K562 (cell line): Measurements from ENCODE around the gene COL21A1. TPM values are rescaled to one million over a fixed set of nuclear protein-coding genes. Genes with fewer than 3 reads are reported as not detected.

Experiments used
- ATAC-seq: fragments of 200-7000 bp; cut with Tn5 transposase; 3 replicates; pipeline ENCODE4 v1.9.1; 2020; ENCODE audit warnings: moderate library complexity
- BruUV-seq: library from RNA; stranded (reverse); fragments of 400-500 nt; replicated peaks from 2 replicates; lab custom pipeline; 2021; lab: Mats Ljungman, UMichigan
- CTCF ChIA-PET: fragments of 300-600 bp; formaldehyde crosslinking; extraction: SDS; loops from one replicate; lab custom pipeline; 2021; ENCODE audit warnings: low intra/inter-chr PET ratio; lab: Yijun Ruan, JAX
- POLR2A ChIA-PET: fragments of 300-600, 350-650 bp; sonication (Branson Sonifier 250); formaldehyde crosslinking; extraction: SDS; loops from one replicate; lab custom pipeline; 2021; ENCODE audit warnings: antibody characterized with exemption, inconsistent platforms; lab: Yijun Ruan, JAX
- DNase-seq, 4 experiments: peaks; one replicate each; pipeline versions ENCODE4 v3.0.0 to v3.0.0-alpha.2; 2011 to 2018; ENCODE audit warnings: low spot score in 3 of 4, mixed read lengths in 3 of 4; ENCODE audit errors: extremely low read depth in 1 of 4
- FAIRE-seq: peaks from 2 replicates; lab custom pipeline; 2011; peaks lifted over from hg19 to GRCh38; lab: Jason Lieb, UNC
- H2AFZ ChIP-seq: 2 replicates; pipeline ENCODE4 v1.6.0; 2011; ENCODE audit warnings: low read depth, low read length, control low read depth, inconsistent platforms
- H3K27ac ChIP-seq: fragments of 200-600 bp; 3 replicates; pipeline ENCODE4 v1.8.0; 2011; ENCODE audit warnings: low read depth, mild to moderate bottlenecking, control low read depth, inconsistent platforms, low read length, moderate library complexity, mixed read lengths; ENCODE audit errors: extremely low read depth
- H3K27me3 ChIP-seq, 2 experiments: fragments of 300-600 bp in 1 of 2; 2 replicates in 1 of 2; 3 replicates in 1 of 2; pipeline versions ENCODE4 v1.6.0 to v1.8.0; 2011; ENCODE audit warnings: inconsistent platforms in 2 of 2, low read length in 2 of 2, mild to moderate bottlenecking in 1 of 2, mixed read lengths in 1 of 2, moderate library complexity in 1 of 2; ENCODE audit not compliant: control insufficient read depth in 2 of 2, insufficient read depth in 2 of 2
- H3K36me3 ChIP-seq: fragments of 300-600 bp; 3 replicates; pipeline ENCODE4 v1.8.0; 2011; ENCODE audit warnings: mild to moderate bottlenecking, low read length, inconsistent platforms; ENCODE audit not compliant: control insufficient read depth, insufficient read depth
- H3K4me1 ChIP-seq, 2 experiments: fragments of 200-600 bp in 1 of 2; replicated peaks in 1 of 2; 2 replicates in 1 of 2; 3 replicates in 1 of 2; pipeline versions ENCODE4 v1.5.1 to v1.8.0; 2011; ENCODE audit warnings: inconsistent platforms in 2 of 2, low read length in 2 of 2, mild to moderate bottlenecking in 1 of 2, mixed read lengths in 1 of 2, moderate library complexity in 1 of 2; ENCODE audit not compliant: control insufficient read depth in 2 of 2, insufficient read depth in 2 of 2
- H3K4me2 ChIP-seq: 2 replicates; pipeline ENCODE4 v1.6.1; 2011; ENCODE audit warnings: low read length, control low read depth, inconsistent platforms, mixed read lengths; ENCODE audit not compliant: insufficient read depth
- H3K4me3 ChIP-seq: fragments of 200-600 bp; sonication (generic), shearing (Covaris generic); 2 replicates; pipeline ENCODE4 v1.5.1; 2016; ENCODE audit warnings: control low read depth, inconsistent platforms
- H3K79me2 ChIP-seq: fragments of 200-600 bp; 3 replicates; pipeline ENCODE4 v1.8.0; 2011; ENCODE audit warnings: low read length, inconsistent platforms; ENCODE audit not compliant: control insufficient read depth, insufficient read depth
- H3K9ac ChIP-seq, 2 experiments: 2 replicates each; pipeline versions ENCODE4 v1.6.0 to v1.6.1; 2011; ENCODE audit warnings: low read depth in 2 of 2, low read length in 2 of 2, control low read depth in 1 of 2, inconsistent platforms in 1 of 2, mild to moderate bottlenecking in 1 of 2, mixed read lengths in 1 of 2; ENCODE audit not compliant: insufficient read depth in 1 of 2
- H3K9me1 ChIP-seq: one replicate; pipeline ENCODE4 v1.6.0; 2011; ENCODE audit warnings: inconsistent platforms, mild to moderate bottlenecking, low read length, moderate library complexity; ENCODE audit not compliant: control insufficient read depth, insufficient read depth
- H3K9me3 ChIP-seq: replicated peaks from 2 replicates; pipeline ENCODE4 v1.5.1; 2011; ENCODE audit warnings: low read depth, low read length, inconsistent platforms; ENCODE audit not compliant: control insufficient read depth, insufficient read depth
- H4K20me1 ChIP-seq: replicated peaks from 2 replicates; pipeline ENCODE4 v1.6.1; 2011; ENCODE audit warnings: low read length, inconsistent platforms, mixed read lengths; ENCODE audit not compliant: control insufficient read depth, insufficient read depth
- RBM34 ChIP-seq: fragments of 200-400 bp; formaldehyde crosslinking; IDR thresholded peaks from 2 replicates; pipeline ENCODE4 v1.6.1; 2018; ENCODE audit warnings: low read length, borderline replicate concordance; ENCODE audit not compliant: insufficient read depth
- ZNF253 ChIP-seq: fragments of 250-450 bp; sonication (Bioruptor Pico); conservative IDR thresholded peaks from 2 replicates; pipeline ENCODE4 v1.6.1; 2021; ENCODE audit warnings: mild to moderate bottlenecking
- ZNF507 ChIP-seq: conservative IDR thresholded peaks from 2 replicates; pipeline ENCODE4 v1.6.1; 2017; ENCODE audit warnings: missing genetic modification characterization, missing compliant biosample characterization
- WGBS: fragments of 100-300 bp; shearing (Covaris generic); methylation state at CpG from one replicate; pipeline ENCODE4 v1.1.6; 2016; ENCODE audit warnings: low coverage, mixed read lengths; ENCODE audit not compliant: insufficient coverage; ENCODE audit errors: missing lambda C conversion rate; 5-methylcytosine and 5-hydroxymethylcytosine counted together
- in situ Hi-C: fragments of 300-500 bp; cut with MboI; formaldehyde crosslinking; loops from 4 replicates; pipeline ENCODE4 v1.15.0; 2018; ENCODE audit warnings: inconsistent platforms, mixed read lengths
- intact Hi-C: fragments of 100-400 bp; cut with micrococcal nuclease; formaldehyde crosslinking; loops from 2 replicates; pipeline ENCODE4 v1.14.2; 2022
- polyA plus RNA-seq, 8 experiments: library from polyadenylated mRNA; depleted of rRNA in 4 of 8; stranded (reverse) in 5 of 8; unstranded in 3 of 8; fragments of >200 nt; fragmentation: Nextera tagmentation in 2 of 8; fragmentation: Illumina TruSeq in 1 of 8; extraction: Ambion mirVana in 2 of 8; extraction: Trizol in 1 of 8; gene quantifications; 2 replicates each; pipeline versions ENCODE4 v1.2.1 to v1.2.3, GENCODE V29; 2011 to 2014; ENCODE audit warnings: inconsistent platforms in 1 of 8, missing spikeins in 1 of 8
- total RNA-seq, 7 experiments: library from RNA; depleted of rRNA in 6 of 7; stranded (reverse); fragments of >200 nt in 6 of 7; fragmentation: Illumina TruSeq in 2 of 7; extraction: Trizol in 2 of 7; gene quantifications; 2 replicates each; pipeline versions ENCODE4 v1.2.1 to v1.2.3, GENCODE V29; 2011 to 2021; ENCODE audit warnings: low replicate concordance in 1 of 7

Gene COL21A1
- total and polyA plus RNA-seq, 9 of the 15 experiments (the other 6 are each of a cell fraction or from before 2014, with no cell fraction given): 0.03 to 0.76 (median 0.25) TPM

- no TSS peak for BruUV-seq
- Histone ChIP-seq H3K9ac (no peak overlapping the region), H3K4me1 (no peaks in the 10 kb centered on the region), H3K36me3 (no peaks in the 10 kb centered on the region), H3K4me2 (no peak overlapping the region), H2AFZ (no peak overlapping the region), H3K9me1 (no peaks in the 10 kb centered on the region), H3K4me3 (no peak overlapping the region), H3K27ac (no peak overlapping the region)
- no peak for DNase-seq
- CTCF ChIA-PET: no interaction called here
- ATAC-seq: no peak
- no peak for FAIRE-seq
- intact Hi-C loops: no loop called here
- TF ChIP-seq ZNF253 (CRISPR knock-in tag): no peak
- no peak for TF ChIP-seq RBM34
- TF ChIP-seq, all 486 proteins: peak for 0
- no peaks in the 10 kb centered on the region for H4K20me1 ChIP-seq
- no peaks in the 10 kb centered on the region for H3K79me2 ChIP-seq
- H3K9me3 ChIP-seq: no peaks in the 10 kb centered on the region
- H3K27me3 ChIP-seq: no peaks in the 10 kb centered on the region
- POLR2A ChIA-PET: no interaction called here
- in situ Hi-C loops: no loop called here
- whole genome bisulfite sequencing: 0% methylated on average over 2 of the region's 2 CpGs
Observed at GRCh38 chr6:56104591-56104990, 142.8 kb downstream of the COL21A1 start.

- WGBS: 0% methylated on average over 1 of the region's 1 CpG
- ATAC-seq (no peak), FAIRE-seq (no peak), DNase-seq (no peak)
- no peaks in the 10 kb centered on the region for H3K9me1 ChIP-seq
- H3K36me3 ChIP-seq: no peaks in the 10 kb centered on the region
- in situ Hi-C loops (no loop called here), intact Hi-C loops (no loop called here)
- ChIA-PET CTCF (no interaction called here), POLR2A (no interaction called here)
- no peaks in the 10 kb centered on the region for H3K27me3 ChIP-seq
- no peaks in the 10 kb centered on the region for H4K20me1 ChIP-seq
- no peak overlapping the region for H3K27ac ChIP-seq
- no peak overlapping the region for H3K4me3 ChIP-seq
- no peaks in the 10 kb centered on the region for H3K9me3 ChIP-seq
- no peaks in the 10 kb centered on the region for H3K4me1 ChIP-seq
- H3K79me2 ChIP-seq: no peaks in the 10 kb centered on the region
- no peak for TF ChIP-seq ZNF507 (tag)
- H3K9ac ChIP-seq: no peak overlapping the region
- H3K4me2 ChIP-seq: no peak overlapping the region
- BruUV-seq: no TSS peak
- H2AFZ ChIP-seq: no peak overlapping the region
Observed at GRCh38 chr6:56102216-56102615, 145.2 kb downstream of the COL21A1 start.
